BLaER1 treated with 17β-estradiol and CSF1 and Interleukin-3, amounts not matched to agents 10 nM and 100 nM (cell line): Measurements from ENCODE around the gene MGST3.
"Not testable (repeated sequence)": the region's sequence is repeated elsewhere in the genome, so short reads cannot be mapped to it uniquely, and the experiment has no call there.

Experiments
- H3K27ac ChIP-seq, 11 experiments: shearing (Covaris generic); formaldehyde crosslinking; 2 replicates each; pipeline ENCODE4 v1.8.1; 2022
- H3K27me3 ChIP-seq, 11 experiments: shearing (Covaris generic); formaldehyde crosslinking; 2 replicates each; pipeline ENCODE4 v1.8.1; 2022
- H3K36me3 ChIP-seq, 11 experiments: shearing (Covaris generic); formaldehyde crosslinking; 2 replicates each; pipeline ENCODE4 v1.8.1; 2022
- H3K4me1 ChIP-seq, 10 experiments: shearing (Covaris generic); formaldehyde crosslinking; 2 replicates each; pipeline ENCODE4 v1.8.1; 2022
- H3K4me2 ChIP-seq, 11 experiments: shearing (Covaris generic); formaldehyde crosslinking; 2 replicates each; pipeline ENCODE4 v1.8.1; 2022
- H3K4me3 ChIP-seq, 10 experiments: shearing (Covaris generic); formaldehyde crosslinking; 2 replicates each; pipeline ENCODE4 v1.8.1; 2022
- H3K9ac ChIP-seq, 11 experiments: shearing (Covaris generic); formaldehyde crosslinking; 2 replicates each; pipeline ENCODE4 v1.8.1; 2022
- H3K9me3 ChIP-seq, 11 experiments: shearing (Covaris generic); formaldehyde crosslinking; replicated peaks in 1 of 11; 2 replicates each; pipeline ENCODE4 v1.8.1; 2022
- H4K20me1 ChIP-seq, 11 experiments: shearing (Covaris generic); formaldehyde crosslinking; 2 replicates each; pipeline ENCODE4 v1.8.1; 2022
- Cebpa-rat ChIP-seq, 11 experiments: shearing (Covaris generic); IDR thresholded peaks; 2 replicates each; pipeline ENCODE4 v1.8.1; 2022

Gene MGST3

DNA sequence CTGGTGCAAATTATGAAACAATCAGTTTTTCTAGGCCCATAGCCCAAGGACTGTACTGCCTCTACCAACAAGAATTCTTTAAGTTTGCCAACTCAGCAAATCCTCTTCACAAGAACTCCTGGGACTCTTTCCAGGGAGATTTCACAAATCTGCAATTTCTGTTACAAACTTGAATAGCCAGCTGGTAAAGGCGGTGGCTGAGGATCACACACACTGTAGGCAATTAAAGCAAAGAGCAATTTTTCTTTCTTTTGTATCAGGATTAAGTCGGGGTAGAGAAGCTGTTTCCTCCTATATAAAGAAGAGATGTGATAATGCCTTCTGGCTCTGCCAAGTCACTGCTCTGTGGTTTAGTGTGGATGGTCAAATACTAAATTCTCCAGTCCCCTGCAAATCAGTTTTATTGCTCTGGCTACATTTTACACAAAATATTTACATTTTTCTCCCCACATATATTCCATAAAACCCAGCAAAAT is 65.6 kb downstream of the MGST3 start:
- peak overlapping the region; percentile 68 to 84 (median 77); a peak in 19 of 20 replicates for H3K4me3 ChIP-seq
- H4K20me1 ChIP-seq = peaks cover 0 to 34% (median 22%) of the 10 kb centered on the region in 11 experiments; a peak in 15 of 22 replicates
- peak overlapping the region in 10 of 11 experiments; percentile 16 to 97 (median 91); a peak in 16 of 22 replicates for H3K9ac ChIP-seq
- H3K4me1 ChIP-seq = peaks cover 25 to 40% (median 33%) of the 10 kb centered on the region in 10 experiments
- H3K27ac ChIP-seq = peak overlapping the region in 8 of 11 experiments; percentile 11 to 96 (median 92); a peak in 9 of 22 replicates
- no peaks in the 10 kb centered on the region for H3K27me3 ChIP-seq
- peak overlapping the region; percentile 70 to 92 (median 78) for H3K4me2 ChIP-seq
- H3K9me3 ChIP-seq = peaks cover 0 to 11% (median 9%) of the 10 kb centered on the region in 11 experiments; a peak in 12 of 22 replicates
- TF ChIP-seq Cebpa-rat (IDR thresholded peaks at IDR 0.05) = no peak
- H3K36me3 ChIP-seq = peaks cover 9 to 21% (median 13%) of the 10 kb centered on the region in 11 experiments

DNA sequence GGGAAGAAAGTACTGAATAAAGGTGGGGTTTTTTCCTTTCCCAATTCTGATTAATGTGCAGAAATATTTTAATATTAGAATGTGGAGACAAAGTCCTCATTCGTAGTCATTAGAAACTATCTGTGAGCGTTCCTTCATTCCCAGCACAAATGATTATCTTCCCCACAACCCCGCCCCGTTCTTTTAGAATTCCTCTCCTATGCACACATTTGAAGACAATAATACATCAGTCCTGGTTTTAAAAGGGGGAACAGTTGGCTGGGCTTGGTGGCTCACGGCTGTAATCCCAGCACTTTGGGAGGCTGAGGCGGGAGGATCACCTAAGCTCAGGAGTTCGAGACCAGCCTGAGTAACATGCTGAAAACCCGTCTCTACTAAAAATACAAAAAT is 66.5 kb downstream of the MGST3 start:
- H3K9ac ChIP-seq = peak overlapping the region; percentile 84 to 97 (median 93)
- peaks cover 9 to 19% (median 13%) of the 10 kb centered on the region in 11 experiments for H3K36me3 ChIP-seq
- H3K27ac ChIP-seq = peak overlapping the region; percentile 81 to 96 (median 95)
- H3K4me3 ChIP-seq = peak overlapping the region; percentile 68 to 84 (median 77)
- H3K4me1 ChIP-seq = peaks cover 25 to 48% (median 41%) of the 10 kb centered on the region in 10 experiments
- no peaks in the 10 kb centered on the region for H3K27me3 ChIP-seq
- no peak for TF ChIP-seq Cebpa-rat (IDR thresholded peaks at IDR 0.05)
- peak overlapping the region; percentile 70 to 92 (median 78) for H3K4me2 ChIP-seq
- peaks cover 0 to 32% (median 17%) of the 10 kb centered on the region in 11 experiments; a peak in 15 of 22 replicates for H4K20me1 ChIP-seq
- H3K9me3 ChIP-seq = peaks cover 0 to 11% (median 9%) of the 10 kb centered on the region in 11 experiments; a peak in 12 of 22 replicates

DNA sequence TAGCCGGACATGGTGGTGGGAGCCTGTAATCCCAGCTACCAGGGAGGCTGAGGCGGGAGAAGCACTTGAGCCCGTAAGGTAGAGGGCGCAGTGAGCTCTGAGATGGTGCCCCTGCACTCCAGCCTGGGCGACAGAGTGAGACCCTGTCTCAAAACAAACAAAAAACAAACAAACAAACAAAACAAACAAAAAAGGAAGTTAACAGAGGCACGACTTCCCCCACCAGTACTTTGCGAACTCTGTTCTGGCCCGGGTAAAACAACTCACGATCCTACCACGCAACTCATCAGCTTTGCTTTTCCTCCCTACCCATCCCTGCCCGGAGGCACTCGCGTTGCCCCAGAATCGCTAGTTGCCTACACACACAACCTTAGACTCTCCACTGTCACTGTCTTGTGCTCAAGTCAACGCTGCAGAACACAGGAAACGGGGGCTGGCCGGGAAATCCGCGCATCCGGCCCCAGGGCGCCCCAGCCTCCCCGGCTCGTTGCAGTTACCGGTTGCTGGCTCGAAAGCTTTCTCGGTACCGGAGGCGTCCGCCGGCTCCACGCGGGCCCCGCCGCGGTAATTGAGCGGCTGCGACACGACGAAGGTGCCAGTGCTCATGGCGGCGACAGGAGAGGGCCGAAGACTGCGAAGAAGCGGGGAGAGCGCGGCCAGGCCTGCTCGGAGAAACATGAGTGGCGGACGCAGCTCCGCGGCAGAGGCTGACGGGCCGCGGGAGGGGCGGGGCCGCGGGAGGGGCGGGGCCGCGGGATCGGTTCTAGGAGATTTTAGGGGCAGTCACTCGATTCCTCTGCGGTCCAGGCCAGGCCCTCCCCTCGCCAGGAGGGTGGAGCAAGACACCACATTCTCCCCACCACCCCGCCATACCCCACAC is 67.1 kb downstream of the MGST3 start, which contains the start of gene ALDH9A1:
TSS of gene ALDH9A1 (minus strand) at position 682 of the 880 bp plus-strand sequence. CDS start at position 678, 4 bp downstream.
- Histone ChIP-seq H3K4me2 (peak within 1 kb of the TSS; percentile 70 to 92 (median 85)), H3K9me3 (peaks cover 0 to 11% (median 9%) of the 10 kb centered on the region in 11 experiments; a peak in 12 of 22 replicates), H3K4me3 (peak within 1 kb of the TSS; percentile 68 to 84 (median 77)), H4K20me1 (peaks cover 0 to 32% (median 17%) of the 10 kb centered on the region in 11 experiments; a peak in 15 of 22 replicates), H3K36me3 (peaks cover 9 to 19% (median 13%) of the 10 kb centered on the region in 11 experiments), H3K9ac (peak within 1 kb of the TSS; percentile 84 to 97 (median 93)), H3K4me1 (peaks cover 25 to 50% (median 41%) of the 10 kb centered on the region in 10 experiments), H3K27ac (peak within 1 kb of the TSS; percentile 81 to 96 (median 95)), H3K27me3 (no peaks in the 10 kb centered on the region)
- no peak for TF ChIP-seq Cebpa-rat (IDR thresholded peaks at IDR 0.05)

DNA sequence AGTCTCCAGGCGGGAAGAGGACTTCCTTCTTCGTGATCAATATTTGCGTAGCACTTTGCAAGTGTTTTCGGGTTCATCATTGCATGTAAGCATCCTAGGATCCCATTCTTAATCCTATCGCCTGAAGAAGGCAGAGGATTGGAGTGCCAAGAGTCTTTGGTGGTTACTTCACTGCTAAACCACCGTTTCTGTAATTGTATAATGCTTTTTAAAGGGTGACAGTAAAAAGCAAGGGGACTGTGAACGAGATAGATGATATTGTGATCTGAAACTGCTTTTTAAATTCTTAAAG is 67.7 kb downstream of the MGST3 start:
- H3K27me3 ChIP-seq = no peaks in the 10 kb centered on the region
- peaks cover 9 to 19% (median 13%) of the 10 kb centered on the region in 11 experiments for H3K36me3 ChIP-seq
- H3K4me3 ChIP-seq = peak overlapping the region; percentile 68 to 84 (median 77)
- H3K4me2 ChIP-seq = peak overlapping the region; percentile 70 to 92 (median 83)
- TF ChIP-seq Cebpa-rat (IDR thresholded peaks at IDR 0.05) = no peak
- peaks cover 25 to 50% (median 41%) of the 10 kb centered on the region in 10 experiments for H3K4me1 ChIP-seq
- H3K9ac ChIP-seq = peak overlapping the region; percentile 84 to 97 (median 93); a peak in 21 of 22 replicates
- peaks cover 0 to 11% (median 9%) of the 10 kb centered on the region in 11 experiments; a peak in 12 of 22 replicates for H3K9me3 ChIP-seq
- H3K27ac ChIP-seq = peak overlapping the region in 10 of 11 experiments; percentile 84 to 96 (median 95); a peak in 19 of 22 replicates
- H4K20me1 ChIP-seq = peaks cover 0 to 32% (median 17%) of the 10 kb centered on the region in 11 experiments; a peak in 15 of 22 replicates

DNA sequence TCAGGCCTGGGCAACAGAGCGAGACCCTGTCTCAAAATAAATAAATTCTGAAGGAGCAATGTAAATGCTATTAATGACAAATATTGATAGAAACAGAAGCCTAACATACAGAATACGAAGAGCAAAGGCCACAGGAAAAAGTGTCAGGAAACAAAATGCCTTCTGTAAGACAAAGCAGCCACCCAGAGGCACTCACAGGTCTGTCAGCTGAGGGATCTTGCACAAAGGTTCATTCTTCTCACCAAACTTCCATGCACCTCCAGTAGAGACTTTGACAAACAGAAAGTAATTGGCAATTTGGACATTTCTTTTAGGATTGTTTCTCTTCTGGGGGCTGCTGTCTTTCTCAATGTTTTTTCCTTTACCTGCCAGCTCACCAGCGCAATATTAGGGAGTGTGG is 68.5 kb downstream of the MGST3 start:
- H3K4me2 ChIP-seq = peak overlapping the region in 10 of 11 experiments; percentile 70 to 92 (median 84); a peak in 17 of 22 replicates
- H3K27me3 ChIP-seq = no peaks in the 10 kb centered on the region
- H3K36me3 ChIP-seq = peaks cover 3 to 13% (median 6%) of the 10 kb centered on the region in 11 experiments
- no peak for TF ChIP-seq Cebpa-rat (IDR thresholded peaks at IDR 0.05)
- 0 out of 20 replicates have a peak overlapping the region, but pooled peaks of 1 of the 10 experiments have one; percentile 79 for H3K4me3 ChIP-seq
- H3K9me3 ChIP-seq = peaks cover 0 to 5% (median 3%) of the 10 kb centered on the region in 11 experiments; a peak in 10 of 22 replicates
- peaks cover 25 to 50% (median 41%) of the 10 kb centered on the region in 10 experiments for H3K4me1 ChIP-seq
- peaks cover 0 to 31% (median 17%) of the 10 kb centered on the region in 11 experiments; a peak in 15 of 22 replicates for H4K20me1 ChIP-seq
- H3K9ac ChIP-seq = no peak overlapping the region
- H3K27ac ChIP-seq = no peak overlapping the region

DNA sequence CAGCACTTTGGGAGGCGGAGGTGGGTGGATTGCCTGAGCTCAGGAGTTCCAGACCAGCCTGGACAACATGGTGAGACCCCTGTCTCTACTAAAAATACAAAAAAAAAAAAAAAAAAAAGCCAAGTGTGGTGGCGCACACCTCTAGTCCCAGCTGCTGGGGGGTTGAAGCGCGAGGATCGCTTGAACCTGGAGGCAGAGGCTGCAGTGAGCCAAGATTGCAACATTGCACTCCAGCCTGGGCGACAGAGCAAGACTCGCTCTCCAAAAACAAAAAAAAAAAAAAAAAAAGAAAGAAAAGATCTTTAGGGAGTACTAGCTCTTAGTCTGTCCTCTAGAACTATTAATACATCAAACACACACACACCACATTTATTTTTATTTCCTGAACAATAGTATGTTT is 70.9 kb downstream of the MGST3 start:
- H3K4me1 ChIP-seq = peaks cover 7 to 33% (median 29%) of the 10 kb centered on the region in 10 experiments
- H3K27me3 ChIP-seq, H3K4me3 ChIP-seq, H3K9ac ChIP-seq, H3K36me3 ChIP-seq, H3K9me3 ChIP-seq: not testable (repeated sequence)
- TF ChIP-seq Cebpa-rat (IDR thresholded peaks at IDR 0.05) = peak in 2 of 11 experiments; percentile 37 to 58; a peak in 2 of 22 replicates
- H3K27ac ChIP-seq = peak overlapping the region in 4 of 11 experiments; percentile 14 to 57 (median 48); a peak in 5 of 22 replicates
- H3K4me2 ChIP-seq = peak overlapping the region in 8 of 11 experiments; percentile 10 to 47 (median 33); a peak in 10 of 22 replicates
- peaks cover 0 to 10% (median 4%) of the 10 kb centered on the region in 11 experiments; a peak in 10 of 22 replicates for H4K20me1 ChIP-seq

DNA sequence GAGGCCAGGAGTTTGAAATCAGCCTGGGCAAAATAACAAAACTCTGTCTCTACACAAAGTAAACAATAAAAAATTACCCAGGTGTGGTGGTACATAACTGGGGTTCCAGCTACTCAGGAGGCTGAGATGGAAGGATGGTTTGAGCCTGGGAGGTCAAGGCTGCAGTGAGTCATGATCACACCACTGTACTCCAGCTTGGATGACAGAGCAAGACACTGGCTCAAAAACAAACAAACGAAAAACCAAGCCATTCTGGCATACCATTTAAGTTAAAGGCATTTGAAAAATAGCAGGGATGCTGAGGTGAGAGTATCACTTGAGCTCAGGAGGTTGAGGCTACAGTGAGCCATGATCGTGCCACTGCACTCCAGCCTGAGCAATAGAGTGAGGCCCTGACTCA is 72.6 kb downstream of the MGST3 start:
- Histone ChIP-seq H3K36me3 (no peaks in the 10 kb centered on the region), H3K4me3 (no peak overlapping the region), H3K4me2 (no peak overlapping the region), H3K27me3 (no peaks in the 10 kb centered on the region), H3K9ac (no peak overlapping the region), H3K9me3 (no peaks in the 10 kb centered on the region), H3K27ac (no peak overlapping the region), H4K20me1 (no peaks in the 10 kb centered on the region), H3K4me1 (peaks cover 0 to 26% (median 21%) of the 10 kb centered on the region in 10 experiments; a peak in 14 of 20 replicates)
- TF ChIP-seq Cebpa-rat (IDR thresholded peaks at IDR 0.05) = no peak
